MM.1S (cell line): Measurements from ENCODE around the gene SLC29A3.
"Not testable (repeated sequence)": the region's sequence is repeated elsewhere in the genome, so short reads cannot be mapped to it uniquely, and the experiment has no call there.

Experiments used
- DNase-seq: peaks from one replicate; pipeline ENCODE4 v3.0.0-alpha.2; 2015
- H2AFZ ChIP-seq: fragments of 300-600 bp; sonication (generic); 2 replicates; pipeline ENCODE4 v1.6.0; 2016; ENCODE audit warnings: antibody characterized with exemption, low read length
- H3F3A ChIP-seq: fragments of 300-600 bp; sonication (generic); 2 replicates; pipeline ENCODE4 v1.6.1; 2016; ENCODE audit warnings: mild to moderate bottlenecking, antibody characterized with exemption, low read length, moderate library complexity, mixed read lengths; ENCODE audit not compliant: insufficient read depth
- H3K27ac ChIP-seq: fragments of 300-600 bp; sonication (generic); 2 replicates; pipeline ENCODE4 v1.5.1; 2016; ENCODE audit warnings: mild to moderate bottlenecking, low read length
- H3K27me3 ChIP-seq: fragments of 300-600 bp; sonication (generic); replicated peaks from 2 replicates; pipeline ENCODE4 v1.6.0; 2016; ENCODE audit warnings: low read length; ENCODE audit not compliant: insufficient read depth
- H3K36me3 ChIP-seq: fragments of 300-600 bp; sonication (generic); replicated peaks from 2 replicates; pipeline ENCODE4 v1.6.1; 2016; ENCODE audit warnings: mild to moderate bottlenecking, low read length, mixed read lengths; ENCODE audit not compliant: insufficient read depth
- H3K4me1 ChIP-seq: fragments of 300-600 bp; sonication (generic); 2 replicates; pipeline ENCODE4 v1.6.1; 2016; ENCODE audit warnings: low read length, mixed read lengths
- H3K4me2 ChIP-seq: fragments of 300-600 bp; sonication (generic); 2 replicates; pipeline ENCODE4 v1.6.0; 2016; ENCODE audit warnings: low read depth, low read length
- H3K4me3 ChIP-seq: fragments of 300-600 bp; sonication (generic); 2 replicates; pipeline ENCODE4 v1.5.1; 2016; ENCODE audit warnings: low read length, mixed read lengths
- H3K79me2 ChIP-seq: fragments of 300-600 bp; sonication (generic); 2 replicates; pipeline ENCODE4 v1.6.1; 2016; ENCODE audit warnings: mixed run types, low read length, mixed read lengths
- H3K9ac ChIP-seq: fragments of 300-600 bp; sonication (generic); 2 replicates; pipeline ENCODE4 v1.6.1; 2016; ENCODE audit warnings: low read length, mixed read lengths
- H3K9me2 ChIP-seq: fragments of 300-600 bp; sonication (generic); replicated peaks from 2 replicates; pipeline ENCODE4 v1.6.1; 2016; ENCODE audit warnings: mild to moderate bottlenecking, low read length, mixed read lengths; ENCODE audit not compliant: insufficient read depth
- H3K9me3 ChIP-seq: fragments of 300-600 bp; sonication (generic); replicated peaks from 2 replicates; pipeline ENCODE4 v1.6.1; 2016; ENCODE audit warnings: mild to moderate bottlenecking, low read length, mixed read lengths; ENCODE audit not compliant: insufficient read depth
- H4K20me1 ChIP-seq: fragments of 300-600 bp; sonication (generic); 2 replicates; pipeline ENCODE4 v1.6.1; 2016; ENCODE audit warnings: mild to moderate bottlenecking, low read length, moderate library complexity, mixed read lengths; ENCODE audit not compliant: insufficient read depth
- EZH2 ChIP-seq: fragments of 300-600 bp; sonication (generic); optimal IDR thresholded peaks from 2 replicates; pipeline ENCODE3; 2017; ENCODE audit warnings: low read depth, mild to moderate bottlenecking, antibody characterized with exemption, low read length, mixed read lengths
- EZH2phosphoT487 ChIP-seq: fragments of 300-600 bp; sonication (generic); IDR thresholded peaks from 2 replicates; pipeline ENCODE4 v1.6.1; 2018; ENCODE audit warnings: antibody characterized with exemption, low read length
- TF ChIP-seq, protein P1 (sequence below): fragments of 300-600 bp; sonication (generic); IDR thresholded peaks from 2 replicates; pipeline ENCODE4 v1.5.1; 2016; ENCODE audit warnings: antibody characterized with exemption, low read length, mixed read lengths

The SLC29A3 gene

GRCh38 chr10:71295641-71296040 lies 23.4 kb upstream of the SLC29A3 start:
- H3K9me3 ChIP-seq = no peaks in the 10 kb centered on the region
- H3F3A ChIP-seq = no peaks in the 10 kb centered on the region
- peaks cover 96% of the 10 kb centered on the region for H3K27me3 ChIP-seq
- H3K4me3 ChIP-seq = no peak overlapping the region
- no peak overlapping the region for H3K4me2 ChIP-seq
- H3K4me1 ChIP-seq = no peaks in the 10 kb centered on the region
- no peaks in the 10 kb centered on the region for H3K9me2 ChIP-seq
- no peak for DNase-seq
- H3K79me2 ChIP-seq = no peaks in the 10 kb centered on the region
- H3K36me3 ChIP-seq = no peaks in the 10 kb centered on the region
- no peak overlapping the region for H2AFZ ChIP-seq
- TF ChIP-seq, protein P1, sequence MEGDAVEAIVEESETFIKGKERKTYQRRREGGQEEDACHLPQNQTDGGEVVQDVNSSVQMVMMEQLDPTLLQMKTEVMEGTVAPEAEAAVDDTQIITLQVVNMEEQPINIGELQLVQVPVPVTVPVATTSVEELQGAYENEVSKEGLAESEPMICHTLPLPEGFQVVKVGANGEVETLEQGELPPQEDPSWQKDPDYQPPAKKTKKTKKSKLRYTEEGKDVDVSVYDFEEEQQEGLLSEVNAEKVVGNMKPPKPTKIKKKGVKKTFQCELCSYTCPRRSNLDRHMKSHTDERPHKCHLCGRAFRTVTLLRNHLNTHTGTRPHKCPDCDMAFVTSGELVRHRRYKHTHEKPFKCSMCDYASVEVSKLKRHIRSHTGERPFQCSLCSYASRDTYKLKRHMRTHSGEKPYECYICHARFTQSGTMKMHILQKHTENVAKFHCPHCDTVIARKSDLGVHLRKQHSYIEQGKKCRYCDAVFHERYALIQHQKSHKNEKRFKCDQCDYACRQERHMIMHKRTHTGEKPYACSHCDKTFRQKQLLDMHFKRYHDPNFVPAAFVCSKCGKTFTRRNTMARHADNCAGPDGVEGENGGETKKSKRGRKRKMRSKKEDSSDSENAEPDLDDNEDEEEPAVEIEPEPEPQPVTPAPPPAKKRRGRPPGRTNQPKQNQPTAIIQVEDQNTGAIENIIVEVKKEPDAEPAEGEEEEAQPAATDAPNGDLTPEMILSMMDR = no peak
- no peak for TF ChIP-seq EZH2
- no peak for TF ChIP-seq EZH2phosphoT487
- H3K27ac ChIP-seq = no peak overlapping the region
- H4K20me1 ChIP-seq = no peaks in the 10 kb centered on the region
- H3K9ac ChIP-seq = no peak overlapping the region

GRCh38 chr10:71296086-71296485 lies 23.0 kb upstream of the SLC29A3 start:
- Histone ChIP-seq H3K27me3 (peaks cover 96% of the 10 kb centered on the region), H3K36me3 (no peaks in the 10 kb centered on the region), H3K9ac (no peak overlapping the region), H3K4me3 (no peak overlapping the region), H2AFZ (no peak overlapping the region), H3F3A (no peaks in the 10 kb centered on the region), H3K4me1 (no peaks in the 10 kb centered on the region), H3K9me2 (no peaks in the 10 kb centered on the region), H3K4me2 (no peak overlapping the region), H3K79me2 (no peaks in the 10 kb centered on the region), H3K9me3 (no peaks in the 10 kb centered on the region), H4K20me1 (no peaks in the 10 kb centered on the region), H3K27ac (no peak overlapping the region)
- DNase-seq = no peak
- TF ChIP-seq EZH2 (no peak), EZH2phosphoT487 (no peak)
- TF ChIP-seq, protein P1 = no peak

DNA sequence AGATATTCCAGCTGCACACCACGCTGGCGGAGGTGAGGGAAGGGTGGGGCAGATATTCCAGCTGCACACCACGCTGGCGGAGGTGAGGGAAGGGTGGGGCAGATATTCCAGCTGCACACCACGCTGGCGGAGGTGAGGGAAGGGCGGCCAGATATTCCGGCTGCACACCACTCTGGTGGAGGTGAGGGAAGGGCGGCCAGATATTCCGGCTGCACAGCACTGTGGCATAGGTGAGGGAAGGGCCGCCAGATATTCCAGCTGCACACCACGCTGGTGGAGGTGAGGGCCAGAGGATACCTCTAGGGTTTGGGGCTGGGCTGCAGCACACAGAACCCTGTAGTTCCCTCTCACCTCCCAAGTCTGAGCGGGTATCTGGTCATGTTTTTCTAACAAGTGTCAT lies 22.2 kb upstream of the SLC29A3 start:
- H2AFZ ChIP-seq, H3K9ac ChIP-seq, H4K20me1 ChIP-seq, H3K79me2 ChIP-seq, H3K4me2 ChIP-seq, H3K9me2 ChIP-seq, H3K4me1 ChIP-seq, H3K9me3 ChIP-seq, H3K36me3 ChIP-seq, H3K4me3 ChIP-seq, H3F3A ChIP-seq, DNase-seq, H3K27ac ChIP-seq: not testable (repeated sequence)
- H3K27me3 ChIP-seq = peaks cover 96% of the 10 kb centered on the region

GRCh38 chr10:71297343-71297742 lies 21.7 kb upstream of the SLC29A3 start:
- no peak overlapping the region for H3K4me2 ChIP-seq
- no peaks in the 10 kb centered on the region for H3K79me2 ChIP-seq
- no peak overlapping the region for H3K9ac ChIP-seq
- H3K4me1 ChIP-seq = no peaks in the 10 kb centered on the region
- no peak overlapping the region for H3K27ac ChIP-seq
- no peak overlapping the region for H2AFZ ChIP-seq
- H4K20me1 ChIP-seq = no peaks in the 10 kb centered on the region
- no peaks in the 10 kb centered on the region for H3K36me3 ChIP-seq
- H3K9me3 ChIP-seq = no peaks in the 10 kb centered on the region
- no peaks in the 10 kb centered on the region for H3K9me2 ChIP-seq
- TF ChIP-seq, protein P1 = no peak
- TF ChIP-seq EZH2phosphoT487 = no peak
- TF ChIP-seq EZH2 = no peak
- no peak for DNase-seq
- peaks cover 96% of the 10 kb centered on the region for H3K27me3 ChIP-seq
- H3K4me3 ChIP-seq = no peak overlapping the region
- no peaks in the 10 kb centered on the region for H3F3A ChIP-seq
